Upper lobe of left lung (tissue), 4 donors: Measurements from ENCODE around the gene SECISBP2L.

ENCODE experiments used
- EP300 ChIP-seq, 4 donors: sonication (generic); formaldehyde crosslinking; IDR thresholded peaks; one replicate each; pipeline ENCODE4 v1.5.1; 2017; ENCODE audit warnings: antibody characterized with exemption in 4 of 4, control low read depth in 2 of 4
- POLR2A ChIP-seq, 4 donors: fragments of 450-650 bp; IDR thresholded peaks; one replicate each; pipeline ENCODE4 v1.5.1; 2016 to 2017; ENCODE audit warnings: antibody characterized with exemption in 4 of 4, mild to moderate bottlenecking in 2 of 4
- POLR2AphosphoS5 ChIP-seq, 2 donors: sonication (generic); formaldehyde crosslinking; IDR thresholded peaks; one replicate each; pipeline ENCODE4 v1.5.1; 2017; ENCODE audit warnings: antibody characterized with exemption in 2 of 2
- TF ChIP-seq, protein P1 (sequence below), 6 experiments: fragments of 450-650 bp in 4 of 6; fragments of 200-600 bp in 2 of 6; sonication (generic) in 2 of 6; IDR thresholded peaks; one replicate each; pipeline ENCODE4 v1.5.1; 2016 to 2019; ENCODE audit warnings: antibody characterized with exemption in 6 of 6

- TF ChIP-seq POLR2A (IDR thresholded peaks at IDR 0.05) (no peak), POLR2AphosphoS5 (IDR thresholded peaks at IDR 0.05) (no peak), EP300 (IDR thresholded peaks at IDR 0.05) (no peak)
- TF ChIP-seq, protein P1, sequence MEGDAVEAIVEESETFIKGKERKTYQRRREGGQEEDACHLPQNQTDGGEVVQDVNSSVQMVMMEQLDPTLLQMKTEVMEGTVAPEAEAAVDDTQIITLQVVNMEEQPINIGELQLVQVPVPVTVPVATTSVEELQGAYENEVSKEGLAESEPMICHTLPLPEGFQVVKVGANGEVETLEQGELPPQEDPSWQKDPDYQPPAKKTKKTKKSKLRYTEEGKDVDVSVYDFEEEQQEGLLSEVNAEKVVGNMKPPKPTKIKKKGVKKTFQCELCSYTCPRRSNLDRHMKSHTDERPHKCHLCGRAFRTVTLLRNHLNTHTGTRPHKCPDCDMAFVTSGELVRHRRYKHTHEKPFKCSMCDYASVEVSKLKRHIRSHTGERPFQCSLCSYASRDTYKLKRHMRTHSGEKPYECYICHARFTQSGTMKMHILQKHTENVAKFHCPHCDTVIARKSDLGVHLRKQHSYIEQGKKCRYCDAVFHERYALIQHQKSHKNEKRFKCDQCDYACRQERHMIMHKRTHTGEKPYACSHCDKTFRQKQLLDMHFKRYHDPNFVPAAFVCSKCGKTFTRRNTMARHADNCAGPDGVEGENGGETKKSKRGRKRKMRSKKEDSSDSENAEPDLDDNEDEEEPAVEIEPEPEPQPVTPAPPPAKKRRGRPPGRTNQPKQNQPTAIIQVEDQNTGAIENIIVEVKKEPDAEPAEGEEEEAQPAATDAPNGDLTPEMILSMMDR (IDR thresholded peaks at IDR 0.05): no peak
Measured at GRCh38 chr15:49058559-49058958, 12.3 kb upstream of the SECISBP2L start.
